ENCODE data around the gene AP5S1. TPM values are rescaled to one million over a fixed set of nuclear protein-coding genes. Genes with fewer than 3 reads are reported as not detected.

AP5S1 gene
- total and polyA plus RNA-seq, 2 of the 13 experiments (the other 11 are each of a cell fraction or from before 2014, with no cell fraction given), result 7.9 to 23.2 TPM

GRCh38 chr20:3786665-3787323 is 33.6 kb upstream of the AP5S1 start, which contains the start of gene CENPB (continued):
- TF ChIP-seq PHF21A (CRISPR knock-in tag; IDR thresholded peaks at IDR 0.05), result 0 out of 2 replicates have a peak, but pooled peaks have one; percentile 8
- 0 out of 2 replicates have a peak, but pooled peaks have one; percentile 28 for TF ChIP-seq ESRRA (CRISPR knock-in tag; IDR thresholded peaks at IDR 0.05; ENCODE audit: low read depth)
- no peak for TF ChIP-seq SIX4 (CRISPR knock-in tag; IDR thresholded peaks at IDR 0.05)
- TF ChIP-seq CSRNP2 (CRISPR knock-in tag; conservative IDR thresholded peaks at IDR 0.05; ENCODE audit: low read depth), result 0 out of 2 replicates have a peak, but pooled peaks have one; percentile 63
- TF ChIP-seq POLR2A (IDR thresholded peaks at IDR 0.05; ENCODE audit: insufficient read depth in 1 of 2, low read depth in 2 of 2, low read length in 2 of 2), result peak in 1 of 2 experiments; percentile 69; a peak in 1 of 4 replicates
- TF ChIP-seq RARA (CRISPR knock-in tag; IDR thresholded peaks at IDR 0.05), result peak; percentile 52
- 0 out of 2 replicates have a peak, but pooled peaks have one; percentile 34 for TF ChIP-seq MXD4 (CRISPR knock-in tag; IDR thresholded peaks at IDR 0.05)
- TF ChIP-seq FOXM1 (CRISPR knock-in tag; IDR thresholded peaks at IDR 0.05), result no peak
- TF ChIP-seq ZNF768 (CRISPR knock-in tag; IDR thresholded peaks at IDR 0.05), result peak; percentile 59; the same call in 1 of the 2 replicates
- 0 out of 2 replicates have a peak, but pooled peaks have one; percentile 51 for TF ChIP-seq ZNF766 (CRISPR knock-in tag; IDR thresholded peaks at IDR 0.05; ENCODE audit: borderline replicate concordance)
- peak; percentile 84; the same call in 1 of the 2 replicates for TF ChIP-seq ATF7-NPFF (CRISPR knock-in tag; IDR thresholded peaks at IDR 0.05; ENCODE audit: low read depth)
- TF ChIP-seq ZC3H13 (CRISPR knock-in tag; IDR thresholded peaks at IDR 0.05), result no peak
- peak; percentile 39; the same call in 1 of the 2 replicates for TF ChIP-seq NR2F2 (IDR thresholded peaks at IDR 0.05; ENCODE audit: borderline replicate concordance, low read depth)
- peak; percentile 76 for TF ChIP-seq YEATS4 (CRISPR knock-in tag; IDR thresholded peaks at IDR 0.05; ENCODE audit: borderline replicate concordance)
- TF ChIP-seq ERF (CRISPR knock-in tag; IDR thresholded peaks at IDR 0.05), result 0 out of 2 replicates have a peak, but pooled peaks have one; percentile 40
- peak; percentile 78; the same call in 1 of the 2 replicates for TF ChIP-seq CBX2 (IDR thresholded peaks at IDR 0.05; ENCODE audit: low read depth, low read length)
- no peak for TF ChIP-seq CBX2 (CRISPR knock-in tag; IDR thresholded peaks at IDR 0.05; ENCODE audit: low read depth)
- no peak for TF ChIP-seq ZHX1 (CRISPR knock-in tag; IDR thresholded peaks at IDR 0.05; ENCODE audit: low read depth)
- TF ChIP-seq NFYB (CRISPR knock-in tag; IDR thresholded peaks at IDR 0.05), result no peak
- peak; percentile 88 for TF ChIP-seq ZSCAN31 (CRISPR knock-in tag; IDR thresholded peaks at IDR 0.05; ENCODE audit: low read depth)
- TF ChIP-seq ZNF224 (CRISPR knock-in tag; IDR thresholded peaks at IDR 0.05), result no peak
- TF ChIP-seq MNT (IDR thresholded peaks at IDR 0.05), result no peak
- peak; percentile 75; the same call in 1 of the 2 replicates for TF ChIP-seq ZBTB33 (CRISPR knock-in tag; IDR thresholded peaks at IDR 0.05)
- TF ChIP-seq ZNF678 (CRISPR knock-in tag; IDR thresholded peaks at IDR 0.05), result 0 out of 2 replicates have a peak, but pooled peaks have one; percentile 25

Data from HepG2 (cell line).